OCI-LY7 (cell line): ENCODE results near the gene ERN1. TPM values are rescaled to one million over a fixed set of nuclear protein-coding genes. Genes with fewer than 3 reads are reported as not detected.

ENCODE experiments used
- BruUV-seq: library from RNA; stranded (reverse); fragments of 400-500 nt; replicated peaks from 2 replicates; lab custom pipeline; 2021; lab: Mats Ljungman, UMichigan
- CTCF ChIA-PET: fragments of 300-600 bp; sonication (Branson Sonifier 250); formaldehyde crosslinking; loops from one replicate; lab custom pipeline; 2022; ENCODE audit warnings: antibody characterized with exemption; ENCODE audit not compliant: unreplicated experiment; lab: Charles Lee
- POLR2A ChIA-PET: fragments of 300-600 bp; sonication (Branson Sonifier 250); formaldehyde crosslinking; loops from one replicate; lab custom pipeline; 2022; ENCODE audit warnings: antibody characterized with exemption; lab: Charles Lee
- DNase-seq: peaks from one replicate; pipeline ENCODE4 v3.0.0-alpha.2; 2015; ENCODE audit warnings: low spot score
- H2AFZ ChIP-seq: fragments of 200-600 bp; sonication (generic), shearing (Covaris generic); 2 replicates; pipeline ENCODE4 v1.6.1; 2014; ENCODE audit warnings: mild to moderate bottlenecking, antibody characterized with exemption, low read length, moderate library complexity
- H3K27ac ChIP-seq: fragments of 200-600 bp; sonication (generic); 2 replicates; pipeline ENCODE4 v1.5.1; 2014; ENCODE audit warnings: mixed run types, low read depth, mild to moderate bottlenecking, moderate library complexity, low read length, inconsistent platforms; ENCODE audit not compliant: poor library complexity, severe bottlenecking
- H3K36me3 ChIP-seq: fragments of 200-600 bp; sonication (generic); 2 replicates; pipeline ENCODE4 v1.6.1; 2014; ENCODE audit warnings: mild to moderate bottlenecking, antibody characterized with exemption, low read length, moderate library complexity, mixed read lengths; ENCODE audit not compliant: insufficient read depth
- H3K4me1 ChIP-seq: fragments of 200-600 bp; sonication (generic); 2 replicates; pipeline ENCODE4 v1.5.1; 2014; ENCODE audit warnings: mild to moderate bottlenecking, low read length; ENCODE audit not compliant: insufficient read depth, poor library complexity, severe bottlenecking
- H3K4me2 ChIP-seq: fragments of 200-600 bp; sonication (generic); 2 replicates; pipeline ENCODE4 v1.6.1; 2014; ENCODE audit warnings: mild to moderate bottlenecking, low read length
- H3K4me3 ChIP-seq: fragments of 200-600 bp; sonication (generic); 2 replicates; pipeline ENCODE4 v1.5.1; 2014; ENCODE audit warnings: mild to moderate bottlenecking, low read depth, low read length; ENCODE audit not compliant: poor library complexity, severe bottlenecking
- H3K79me2 ChIP-seq: fragments of 200-600 bp; sonication (generic); 2 replicates; pipeline ENCODE4 v1.6.1; 2016; ENCODE audit warnings: low read depth, mild to moderate bottlenecking, low read length, moderate library complexity, mixed read lengths; ENCODE audit not compliant: insufficient read depth
- H3K9me2 ChIP-seq: fragments of 200-600 bp; sonication (generic); 2 replicates; pipeline ENCODE4 v1.6.1; 2016; ENCODE audit warnings: mild to moderate bottlenecking, low read length, mixed read lengths; ENCODE audit not compliant: insufficient read depth
- H3K9me3 ChIP-seq: fragments of 200-600 bp; sonication (generic); 2 replicates; pipeline ENCODE4 v1.6.1; 2014; ENCODE audit warnings: mild to moderate bottlenecking, mixed run types, low read length, mixed read lengths
- H4K20me1 ChIP-seq: fragments of 200-600 bp; sonication (generic); 2 replicates; pipeline ENCODE4 v1.6.1; 2014; ENCODE audit warnings: mild to moderate bottlenecking, antibody characterized with exemption, low read length, moderate library complexity, mixed read lengths; ENCODE audit not compliant: insufficient read depth
- CTCF ChIP-seq: fragments of 200-600 bp; sonication (generic); conservative IDR thresholded peaks from 2 replicates; pipeline ENCODE4 v1.5.1; 2014; ENCODE audit warnings: mild to moderate bottlenecking, antibody characterized with exemption, low read length, moderate library complexity, mixed read lengths
- EZH2phosphoT487 ChIP-seq: fragments of 200-600 bp; sonication (generic); IDR thresholded peaks from 2 replicates; pipeline ENCODE4 v1.6.1; 2018; ENCODE audit warnings: low read depth, borderline replicate concordance, mild to moderate bottlenecking, mixed run types, antibody characterized with exemption, low read length, moderate library complexity, mixed read lengths
- intact Hi-C: fragments of 100-400 bp; cut with micrococcal nuclease; formaldehyde crosslinking; loops from one replicate; pipeline ENCODE4 v1.10.0; 2022; ENCODE audit not compliant: unreplicated experiment
- total RNA-seq, 2 experiments: library from RNA; depleted of rRNA in 1 of 2; stranded (reverse); fragments of >200 nt in 1 of 2; shearing (Covaris generic) in 1 of 2; gene quantifications; 2 replicates each; pipeline ENCODE4 v1.2.3, GENCODE V29; 2014 to 2022

Gene ERN1
- total RNA-seq, 2 experiments from 2014 or later, result 22.0 to 70.3 TPM

- TF ChIP-seq EZH2phosphoT487, result no peak
- no peak for TF ChIP-seq CTCF
- Histone ChIP-seq H3K9me3 (no peaks in the 10 kb centered on the region), H3K4me3 (no peak overlapping the region), H3K79me2 (no peaks in the 10 kb centered on the region), H4K20me1 (no peaks in the 10 kb centered on the region), H3K27ac (peak overlapping the region; percentile 32), H2AFZ (no peak overlapping the region), H3K36me3 (peaks cover 44% of the 10 kb centered on the region; the same call in 1 of the 2 replicates), H3K4me1 (peaks cover 79% of the 10 kb centered on the region), H3K9me2 (no peaks in the 10 kb centered on the region), H3K4me2 (peak overlapping the region; percentile 59)
- ChIA-PET CTCF (no interaction called here), POLR2A (interaction anchor here (0.8 to 1.2 kb wide), 2 partner anchors 37 to 73 kb away, joined by 3 to 6 read pairs; no protein-coding TSS in a partner anchor)
- no TSS peak for BruUV-seq
- intact Hi-C loops, result no loop called here
- DNase-seq, result no peak
Measured at GRCh38 chr17:64059756-64060155, 70.2 kb downstream of the ERN1 start.

GRCh38 chr17:64058621-64059020 is 71.3 kb downstream of the ERN1 start:
- POLR2A ChIA-PET, result interaction anchor here (0.6 to 1.0 kb wide), 2 partner anchors 21 to 39 kb away, joined by 3 read pairs; no protein-coding TSS in a partner anchor
- H3K36me3 ChIP-seq, result peaks cover 49% of the 10 kb centered on the region; the same call in 1 of the 2 replicates

More at GRCh38 chr17:64058621-64059020, 71.3 kb downstream of the ERN1 start:
- no TSS peak for BruUV-seq
- Histone ChIP-seq H3K4me3 (no peak overlapping the region), H3K4me1 (peaks cover 74% of the 10 kb centered on the region), H3K79me2 (no peaks in the 10 kb centered on the region), H3K9me3 (no peaks in the 10 kb centered on the region), H2AFZ (no peak overlapping the region), H4K20me1 (no peaks in the 10 kb centered on the region), H3K4me2 (peak overlapping the region; percentile 29), H3K27ac (peak overlapping the region; percentile 13), H3K9me2 (no peaks in the 10 kb centered on the region)
- intact Hi-C loops, result no loop called here
- no peak for TF ChIP-seq EZH2phosphoT487
- TF ChIP-seq CTCF, result no peak
- peak; percentile 35 for DNase-seq
- CTCF ChIA-PET, result no interaction called here
